Loucy (cell line): ENCODE results near the gene MTFR1L.

Experiments used
- CTCF ChIP-seq: fragments of 200-600 bp; sonication (generic); conservative IDR thresholded peaks from 2 replicates; pipeline ENCODE4 v1.5.1; 2014; ENCODE audit warnings: mild to moderate bottlenecking, antibody characterized with exemption, low read length
- EZH2phosphoT487 ChIP-seq: fragments of 200-600 bp; IDR thresholded peaks from 2 replicates; pipeline ENCODE4 v1.6.1; 2018; ENCODE audit warnings: antibody characterized with exemption, mild to moderate bottlenecking, moderate library complexity, borderline replicate concordance

- no peak for TF ChIP-seq CTCF
- TF ChIP-seq EZH2phosphoT487 = no peak
These were observed 48.3 kb upstream of the MTFR1L start for GRCh38 chr1:25771221-25772114.
